GM19324 (cell line): Measurements from ENCODE around the gene ZDHHC24.

Source experiments
- ATAC-seq: cut with Tn5 transposase; IDR thresholded peaks from one replicate; pipeline ENCODE4 v1.9.1; 2021; ENCODE audit warnings: mild to moderate bottlenecking, moderate library complexity; ENCODE audit not compliant: unreplicated experiment, low FRiP score

The ZDHHC24 gene

DNA sequence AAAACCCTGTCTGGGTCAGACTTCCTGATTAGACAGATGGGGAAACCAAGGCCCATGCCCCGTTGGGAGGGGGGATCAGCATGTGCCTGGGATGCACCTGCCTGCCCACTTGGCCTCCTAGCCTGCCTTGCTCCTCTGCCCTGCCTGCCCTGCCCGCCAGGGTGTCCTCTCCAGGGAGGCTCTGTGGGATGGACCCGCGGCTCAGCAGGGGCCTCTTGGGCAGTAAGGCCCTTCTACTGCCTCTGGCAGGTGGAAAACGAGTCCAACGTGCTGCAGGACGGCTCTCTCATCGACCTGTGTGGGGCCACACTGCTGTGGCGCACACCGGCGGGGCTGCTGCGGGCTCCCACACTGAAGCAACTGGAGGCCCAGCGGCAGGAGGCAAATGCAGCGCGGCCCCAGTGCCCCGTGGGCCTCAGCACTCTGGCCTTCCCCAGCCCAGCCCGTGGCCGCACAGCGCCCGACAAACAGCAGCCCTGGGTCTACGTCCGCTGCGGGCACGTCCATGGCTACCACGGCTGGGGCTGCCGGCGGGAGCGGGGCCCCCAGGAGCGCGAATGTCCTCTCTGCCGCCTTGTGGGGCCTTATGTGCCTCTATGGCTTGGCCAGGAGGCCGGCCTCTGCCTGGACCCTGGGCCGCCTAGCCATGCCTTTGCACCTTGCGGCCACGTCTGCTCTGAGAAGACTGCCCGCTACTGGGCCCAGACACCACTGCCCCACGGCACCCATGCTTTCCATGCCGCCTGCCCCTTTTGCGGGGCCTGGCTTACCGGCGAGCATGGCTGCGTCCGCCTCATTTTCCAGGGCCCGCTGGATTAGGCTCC is 70.3 kb downstream of the ZDHHC24 start:
- no peak for ATAC-seq

- no peak for ATAC-seq
Measured at GRCh38 chr11:66473608-66474515, 72.0 kb downstream of the ZDHHC24 start.

- ATAC-seq, result no peak
Measured at GRCh38 chr11:66473167-66473566, 72.7 kb downstream of the ZDHHC24 start.

- no peak for ATAC-seq
Measured at GRCh38 chr11:66472054-66472453, 73.8 kb downstream of the ZDHHC24 start.

GRCh38 chr11:66471142-66471541 is 74.7 kb downstream of the ZDHHC24 start:
- ATAC-seq, result no peak
